Lower lobe of right lung (tissue), 2 donors: ENCODE measurements around the gene ZMYND11. TPM values are rescaled to one million over a fixed set of nuclear protein-coding genes. Genes with fewer than 3 reads are reported as not detected.

Source experiments
- ATAC-seq, 2 donors: fragments of 200-7000 bp; cut with Tn5 transposase; one replicate each; pipeline ENCODE4 v1.9.1; 2020 to 2022; ENCODE audit warnings: mild to moderate bottlenecking in 2 of 2, moderate library complexity in 2 of 2
- DNase-seq: peaks from one replicate; pipeline ENCODE4 v3.0.0-alpha.2; 2020
- H3K27ac ChIP-seq: fragments of 200-600 bp; one replicate; pipeline ENCODE4 v1.8.0; 2022
- H3K27me3 ChIP-seq: fragments of 200-600 bp; one replicate; pipeline ENCODE4 v1.8.0; 2022; ENCODE audit warnings: low read depth
- H3K36me3 ChIP-seq: fragments of 200-600 bp; one replicate; pipeline ENCODE4 v1.8.0; 2022; ENCODE audit warnings: mild to moderate bottlenecking
- H3K4me1 ChIP-seq: fragments of 200-600 bp; one replicate; pipeline ENCODE4 v1.8.0; 2022
- H3K4me3 ChIP-seq: fragments of 200-600 bp; one replicate; pipeline ENCODE4 v1.8.0; 2022; ENCODE audit warnings: mild to moderate bottlenecking
- H3K9me3 ChIP-seq: fragments of 200-600 bp; one replicate; pipeline ENCODE4 v1.8.0; 2022
- CTCF ChIP-seq: fragments of 200-600 bp; IDR thresholded peaks from one replicate; pipeline ENCODE4 v1.8.0; 2022; ENCODE audit warnings: antibody characterized with exemption, mild to moderate bottlenecking
- intact Hi-C: fragments of 100-400 bp; cut with DNase I; formaldehyde crosslinking; loops from one replicate; pipeline ENCODE4 v1.11.0; 2022
- total RNA-seq: library from RNA; stranded (reverse); fragmentation: NEBNext Ultra II Directional; extraction: Animal tissue kit (Norgen Biotek cat#: 25700); gene quantifications from one replicate; pipeline ENCODE4 v1.2.1, GENCODE V29; 2021
- donor health status: DM: no; HTN: yes; CAD: no; lungs with severe emphysema.

Gene ZMYND11
- total RNA-seq, 1 donor from 2014 or later = 68.9 TPM

- ATAC-seq (no peak), DNase-seq (no peak)
- Histone ChIP-seq H3K9me3 (no peaks in the 10 kb centered on the region), H3K4me3 (no peak overlapping the region), H3K27me3 (no peaks in the 10 kb centered on the region), H3K4me1 (peaks cover 4% of the 10 kb centered on the region), H3K36me3 (peaks cover 7% of the 10 kb centered on the region), H3K27ac (no peak overlapping the region)
- intact Hi-C loops = no loop called here
- no peak for TF ChIP-seq CTCF
Measured at GRCh38 chr10:194281-194680, 59.0 kb downstream of the ZMYND11 start.

GRCh38 chr10:200405-200804, 65.2 kb downstream of the ZMYND11 start:
- DNase-seq (no peak), ATAC-seq (no peak)
- Histone ChIP-seq H3K36me3 (no peaks in the 10 kb centered on the region), H3K9me3 (no peaks in the 10 kb centered on the region), H3K4me1 (no peaks in the 10 kb centered on the region), H3K27me3 (no peaks in the 10 kb centered on the region), H3K4me3 (no peak overlapping the region), H3K27ac (no peak overlapping the region)
- intact Hi-C loops = no loop called here
- TF ChIP-seq CTCF = no peak

GRCh38 chr10:201328-201771, 66.1 kb downstream of the ZMYND11 start:
- H3K27me3 ChIP-seq = no peaks in the 10 kb centered on the region
- no peaks in the 10 kb centered on the region for H3K36me3 ChIP-seq
- no peaks in the 10 kb centered on the region for H3K9me3 ChIP-seq
- ATAC-seq (no peak), DNase-seq (no peak)
- H3K4me3 ChIP-seq = no peak overlapping the region
- H3K4me1 ChIP-seq = no peaks in the 10 kb centered on the region
- no peak for TF ChIP-seq CTCF
- H3K27ac ChIP-seq = no peak overlapping the region
- intact Hi-C loops = no loop called here

GRCh38 chr10:208616-209015, 73.4 kb downstream of the ZMYND11 start:
- no peaks in the 10 kb centered on the region for H3K4me1 ChIP-seq

GRCh38 chr10:209357-209756, 74.1 kb downstream of the ZMYND11 start:
- Histone ChIP-seq H3K4me3 (no peak overlapping the region), H3K36me3 (peaks cover 13% of the 10 kb centered on the region), H3K4me1 (no peaks in the 10 kb centered on the region), H3K27me3 (no peaks in the 10 kb centered on the region), H3K9me3 (no peaks in the 10 kb centered on the region), H3K27ac (no peak overlapping the region)
- no peak for TF ChIP-seq CTCF
- ATAC-seq = no peak
- intact Hi-C loops = no loop called here
- DNase-seq = no peak

More at GRCh38 chr10:208616-209015, 73.4 kb downstream of the ZMYND11 start:
- intact Hi-C loops = no loop called here
- H3K27me3 ChIP-seq = no peaks in the 10 kb centered on the region
- no peak for TF ChIP-seq CTCF
- H3K27ac ChIP-seq = no peak overlapping the region
- DNase-seq = no peak
- H3K9me3 ChIP-seq = no peaks in the 10 kb centered on the region
- no peak for ATAC-seq
- H3K4me3 ChIP-seq = no peak overlapping the region
- H3K36me3 ChIP-seq = peaks cover 13% of the 10 kb centered on the region

GRCh38 chr10:210297-210696, 75.0 kb downstream of the ZMYND11 start:
- Histone ChIP-seq H3K9me3 (no peaks in the 10 kb centered on the region), H3K36me3 (peaks cover 13% of the 10 kb centered on the region), H3K27ac (no peak overlapping the region), H3K27me3 (no peaks in the 10 kb centered on the region), H3K4me1 (no peaks in the 10 kb centered on the region), H3K4me3 (no peak overlapping the region)
- ATAC-seq (no peak), DNase-seq (no peak)
- intact Hi-C loops = no loop called here
- no peak for TF ChIP-seq CTCF
